Gastroesophageal sphincter (tissue), 4 donors: Measurements from ENCODE around the gene RPTOR. TPM values are rescaled to one million over a fixed set of nuclear protein-coding genes. Genes with fewer than 3 reads are reported as not detected.

Experiments
- ATAC-seq: fragments of 150-250 bp; one replicate; pipeline ENCODE4 v1.9.1; 2016; ENCODE audit warnings: mild to moderate bottlenecking, moderate library complexity
- H3K27ac ChIP-seq, 4 donors: fragments of 200-600 bp; sonication (generic) in 3 of 4; 1 replicate in 3 of 4; 2 replicates in 1 of 4; pipeline ENCODE4 v1.5.1; 2016 to 2019
- H3K27me3 ChIP-seq: fragments of 200-600 bp; sonication (generic); one replicate; pipeline ENCODE4 v1.5.1; 2019
- H3K36me3 ChIP-seq, 2 donors: fragments of 200-600 bp; sonication (generic); one replicate each; pipeline ENCODE4 v1.5.1; 2019; ENCODE audit warnings: control low read depth in 1 of 2
- H3K4me1 ChIP-seq, 3 donors: fragments of 200-600 bp; sonication (generic); 1 replicate in 2 of 3; 2 replicates in 1 of 3; pipeline ENCODE4 v1.5.1; 2016 to 2019; ENCODE audit warnings: control low read depth in 2 of 3
- H3K4me3 ChIP-seq, 2 donors: fragments of 200-600 bp; sonication (generic); one replicate each; pipeline ENCODE4 v1.5.1; 2019; ENCODE audit warnings: mild to moderate bottlenecking in 1 of 2, moderate library complexity in 1 of 2
- H3K9me3 ChIP-seq, 3 donors: fragments of 200-600 bp; sonication (generic); one replicate each; pipeline ENCODE4 v1.5.1; 2017 to 2019; ENCODE audit warnings: control low read depth in 2 of 3
- CTCF ChIP-seq, 4 experiments: fragments of 200-600 bp in 2 of 4; fragments of 450-650 bp in 2 of 4; sonication (generic) in 1 of 4; IDR thresholded peaks; one replicate each; pipeline ENCODE4 v1.5.1; 2017 to 2019; ENCODE audit warnings: antibody characterized with exemption in 4 of 4, mild to moderate bottlenecking in 2 of 4, moderate library complexity in 2 of 4
- EP300 ChIP-seq: sonication (generic); formaldehyde crosslinking; IDR thresholded peaks from one replicate; pipeline ENCODE4 v1.6.1; 2017; ENCODE audit warnings: antibody characterized with exemption, mild to moderate bottlenecking
- POLR2A ChIP-seq, 2 donors: fragments of 450-650 bp; IDR thresholded peaks; one replicate each; pipeline ENCODE4 v1.6.1; 2017; ENCODE audit warnings: antibody characterized with exemption in 2 of 2, mild to moderate bottlenecking in 2 of 2, moderate library complexity in 1 of 2
- POLR2AphosphoS5 ChIP-seq: sonication (generic); formaldehyde crosslinking; IDR thresholded peaks from one replicate; pipeline ENCODE4 v1.6.1; 2017; ENCODE audit warnings: antibody characterized with exemption
- WGBS, 2 donors: methylation state at CpG; one replicate each; pipeline ENCODE4 v1.1.5; 2018; ENCODE audit warnings: low coverage in 1 of 2; 5-methylcytosine and 5-hydroxymethylcytosine counted together
- total RNA-seq, 4 donors: library from RNA; depleted of rRNA; stranded (reverse); fragments of >200 nt; gene quantifications; one replicate each; pipeline ENCODE4 v1.1.0, GENCODE V29; 2016

Gene RPTOR
- total RNA-seq, 4 donors from 2014 or later: 25.7 to 56.8 (median 39.7) TPM

- 82 to 93% methylated on average over 3 to 8 of the region's 39 CpGs for WGBS, 2 donors
- H3K4me3 ChIP-seq: no peak overlapping the region
- peaks cover 0 to 87% of the 10 kb centered on the region in 2 donors for H3K36me3 ChIP-seq
- no peak overlapping the region for H3K27ac ChIP-seq
- no peak for TF ChIP-seq EP300
- TF ChIP-seq POLR2A (IDR thresholded peaks at IDR 0.05): no peak
- TF ChIP-seq CTCF (IDR thresholded peaks at IDR 0.05): no peak
- TF ChIP-seq POLR2AphosphoS5: no peak
- no peaks in the 10 kb centered on the region for H3K9me3 ChIP-seq
- no peaks in the 10 kb centered on the region for H3K27me3 ChIP-seq
- ATAC-seq: no peak
- no peaks in the 10 kb centered on the region for H3K4me1 ChIP-seq
Measured at GRCh38 chr17:80906364-80907259, 362.0 kb downstream of the RPTOR start.

- Histone ChIP-seq H3K27ac (no peak overlapping the region), H3K4me3 (no peak overlapping the region), H3K36me3 (peaks cover 0 to 87% of the 10 kb centered on the region in 2 donors), H3K4me1 (no peaks in the 10 kb centered on the region), H3K9me3 (no peaks in the 10 kb centered on the region), H3K27me3 (no peaks in the 10 kb centered on the region)
- TF ChIP-seq EP300 (no peak), POLR2AphosphoS5 (no peak), CTCF (IDR thresholded peaks at IDR 0.05) (no peak), POLR2A (IDR thresholded peaks at IDR 0.05) (no peak)
- 67 to 95% methylated on average over 1 to 6 of the region's 12 CpGs for WGBS, 2 donors
- no peak for ATAC-seq
Measured at GRCh38 chr17:80907281-80907680, 362.6 kb downstream of the RPTOR start.

- 84 to 94% methylated on average over 3 to 7 of the region's 12 CpGs for WGBS, 2 donors
- H3K27me3 ChIP-seq: no peaks in the 10 kb centered on the region
- no peak for TF ChIP-seq POLR2AphosphoS5
- TF ChIP-seq EP300: no peak
- TF ChIP-seq POLR2A (IDR thresholded peaks at IDR 0.05): no peak
- TF ChIP-seq CTCF (IDR thresholded peaks at IDR 0.05): no peak
- H3K36me3 ChIP-seq: peaks cover 0 to 88% of the 10 kb centered on the region in 2 donors
- H3K9me3 ChIP-seq: no peaks in the 10 kb centered on the region
- H3K27ac ChIP-seq: no peak overlapping the region
- H3K4me1 ChIP-seq: no peaks in the 10 kb centered on the region
- no peak overlapping the region for H3K4me3 ChIP-seq
- no peak for ATAC-seq
Measured at GRCh38 chr17:80908211-80908610, 363.6 kb downstream of the RPTOR start.

- H3K27ac ChIP-seq: no peak overlapping the region
- no peak overlapping the region for H3K4me3 ChIP-seq
- peaks cover 0 to 84% of the 10 kb centered on the region in 2 donors for H3K36me3 ChIP-seq
- H3K9me3 ChIP-seq: no peaks in the 10 kb centered on the region
- ATAC-seq: no peak
- no peaks in the 10 kb centered on the region for H3K27me3 ChIP-seq
- TF ChIP-seq CTCF (IDR thresholded peaks at IDR 0.05): no peak
- no peak for TF ChIP-seq POLR2AphosphoS5
- no peak for TF ChIP-seq EP300
- no peak for TF ChIP-seq POLR2A (IDR thresholded peaks at IDR 0.05)
- no peaks in the 10 kb centered on the region for H3K4me1 ChIP-seq
- WGBS, 2 donors: 87% methylated on average over 5 of the region's 13 CpGs; no CpG with 5 or more reads in 1 of the 2 donors
Measured at GRCh38 chr17:80908776-80909175, 364.1 kb downstream of the RPTOR start.

GRCh38 chr17:80909635-80910034 lies 365.0 kb downstream of the RPTOR start:
- no peak for TF ChIP-seq POLR2AphosphoS5
- TF ChIP-seq EP300: no peak
- TF ChIP-seq POLR2A (IDR thresholded peaks at IDR 0.05): no peak
- no peak for TF ChIP-seq CTCF (IDR thresholded peaks at IDR 0.05)
- ATAC-seq: no peak
- H3K36me3 ChIP-seq: peaks cover 0 to 83% of the 10 kb centered on the region in 2 donors
- H3K4me1 ChIP-seq: no peaks in the 10 kb centered on the region
- no peak overlapping the region for H3K27ac ChIP-seq
- no peaks in the 10 kb centered on the region for H3K27me3 ChIP-seq
- 96 to 100% methylated on average over 1 to 2 of the region's 2 CpGs for WGBS, 2 donors
- H3K9me3 ChIP-seq: no peaks in the 10 kb centered on the region
- no peak overlapping the region for H3K4me3 ChIP-seq
